Lower lobe of right lung (tissue), 2 donors: ENCODE data around the gene SMYD4. TPM values are rescaled to one million over a fixed set of nuclear protein-coding genes. Genes with fewer than 3 reads are reported as not detected.
A peak's percentile ranks its signal among the peaks of the same experiment; 100 is the strongest.

Experiments
- ATAC-seq, 2 donors: fragments of 200-7000 bp; cut with Tn5 transposase; one replicate each; pipeline ENCODE4 v1.9.1; 2020 to 2022; ENCODE audit warnings: mild to moderate bottlenecking in 2 of 2, moderate library complexity in 2 of 2
- DNase-seq: peaks from one replicate; pipeline ENCODE4 v3.0.0-alpha.2; 2020
- H3K27ac ChIP-seq: fragments of 200-600 bp; one replicate; pipeline ENCODE4 v1.8.0; 2022
- H3K27me3 ChIP-seq: fragments of 200-600 bp; one replicate; pipeline ENCODE4 v1.8.0; 2022; ENCODE audit warnings: low read depth
- H3K36me3 ChIP-seq: fragments of 200-600 bp; one replicate; pipeline ENCODE4 v1.8.0; 2022; ENCODE audit warnings: mild to moderate bottlenecking
- H3K4me1 ChIP-seq: fragments of 200-600 bp; one replicate; pipeline ENCODE4 v1.8.0; 2022
- H3K4me3 ChIP-seq: fragments of 200-600 bp; one replicate; pipeline ENCODE4 v1.8.0; 2022; ENCODE audit warnings: mild to moderate bottlenecking
- H3K9me3 ChIP-seq: fragments of 200-600 bp; one replicate; pipeline ENCODE4 v1.8.0; 2022
- intact Hi-C: fragments of 100-400 bp; cut with DNase I; formaldehyde crosslinking; loops from one replicate; pipeline ENCODE4 v1.11.0; 2022
- total RNA-seq: library from RNA; stranded (reverse); fragmentation: NEBNext Ultra II Directional; extraction: Animal tissue kit (Norgen Biotek cat#: 25700); gene quantifications from one replicate; pipeline ENCODE4 v1.2.1, GENCODE V29; 2021
- TF ChIP-seq, protein P1 (sequence below): fragments of 200-600 bp; IDR thresholded peaks from one replicate; pipeline ENCODE4 v1.8.0; 2022; ENCODE audit warnings: antibody characterized with exemption, mild to moderate bottlenecking
- donor health status: DM: no; HTN: yes; CAD: no; lungs with severe emphysema.

Gene SMYD4
- total RNA-seq, 1 donor from 2014 or later: 21.9 TPM

DNA sequence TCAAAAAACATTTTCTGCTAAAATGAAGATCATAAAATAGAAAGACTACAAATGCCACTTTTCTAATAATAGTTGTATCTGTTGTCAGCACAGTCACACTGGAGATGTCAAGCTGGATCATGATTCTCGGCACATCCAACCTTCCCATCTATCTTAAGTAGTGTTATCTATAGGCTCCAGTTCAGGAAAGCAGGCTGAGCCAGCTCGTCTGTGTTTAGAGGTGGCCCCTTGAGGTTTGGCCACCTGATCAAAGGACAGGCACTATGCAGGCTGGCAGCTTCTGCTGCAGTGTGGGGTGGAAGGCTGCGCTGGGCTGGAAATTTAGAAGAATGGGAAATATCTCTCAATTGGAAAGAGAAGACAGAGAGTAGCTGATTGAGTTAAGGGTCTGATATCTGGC is 32.4 kb downstream of the SMYD4 start:
- TF ChIP-seq, protein P1, sequence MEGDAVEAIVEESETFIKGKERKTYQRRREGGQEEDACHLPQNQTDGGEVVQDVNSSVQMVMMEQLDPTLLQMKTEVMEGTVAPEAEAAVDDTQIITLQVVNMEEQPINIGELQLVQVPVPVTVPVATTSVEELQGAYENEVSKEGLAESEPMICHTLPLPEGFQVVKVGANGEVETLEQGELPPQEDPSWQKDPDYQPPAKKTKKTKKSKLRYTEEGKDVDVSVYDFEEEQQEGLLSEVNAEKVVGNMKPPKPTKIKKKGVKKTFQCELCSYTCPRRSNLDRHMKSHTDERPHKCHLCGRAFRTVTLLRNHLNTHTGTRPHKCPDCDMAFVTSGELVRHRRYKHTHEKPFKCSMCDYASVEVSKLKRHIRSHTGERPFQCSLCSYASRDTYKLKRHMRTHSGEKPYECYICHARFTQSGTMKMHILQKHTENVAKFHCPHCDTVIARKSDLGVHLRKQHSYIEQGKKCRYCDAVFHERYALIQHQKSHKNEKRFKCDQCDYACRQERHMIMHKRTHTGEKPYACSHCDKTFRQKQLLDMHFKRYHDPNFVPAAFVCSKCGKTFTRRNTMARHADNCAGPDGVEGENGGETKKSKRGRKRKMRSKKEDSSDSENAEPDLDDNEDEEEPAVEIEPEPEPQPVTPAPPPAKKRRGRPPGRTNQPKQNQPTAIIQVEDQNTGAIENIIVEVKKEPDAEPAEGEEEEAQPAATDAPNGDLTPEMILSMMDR: no peak
- Histone ChIP-seq H3K27ac (no peak overlapping the region), H3K4me3 (no peak overlapping the region), H3K27me3 (no peaks in the 10 kb centered on the region), H3K36me3 (peaks cover 22% of the 10 kb centered on the region), H3K9me3 (no peaks in the 10 kb centered on the region), H3K4me1 (peaks cover 9% of the 10 kb centered on the region)
- ATAC-seq (no peak), DNase-seq (no peak)
- intact Hi-C loops: no loop called here

DNA sequence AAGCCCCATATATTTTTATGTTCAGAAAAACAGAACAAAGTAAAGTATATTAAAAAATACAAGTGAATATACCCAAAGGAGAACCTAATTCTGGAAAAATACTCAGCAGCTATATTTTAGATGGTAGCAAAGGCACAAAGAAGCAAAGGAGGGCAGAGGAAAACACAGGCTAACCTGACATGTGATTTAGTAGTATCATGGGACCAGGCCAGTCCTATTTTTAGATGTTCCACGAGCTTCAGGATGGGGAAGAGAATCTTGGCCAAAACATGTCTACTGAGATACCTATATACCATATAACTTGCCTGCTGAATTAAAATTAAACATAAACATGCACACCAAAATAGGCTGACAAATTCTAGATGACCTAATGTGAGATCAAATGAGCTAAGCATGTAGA is 32.9 kb downstream of the SMYD4 start:
- no peak overlapping the region for H3K4me3 ChIP-seq
- no peaks in the 10 kb centered on the region for H3K27me3 ChIP-seq
- peaks cover 17% of the 10 kb centered on the region for H3K36me3 ChIP-seq
- H3K4me1 ChIP-seq: peaks cover 9% of the 10 kb centered on the region
- intact Hi-C loops: no loop called here
- H3K27ac ChIP-seq: no peak overlapping the region
- no peak for ATAC-seq
- no peaks in the 10 kb centered on the region for H3K9me3 ChIP-seq
- no peak for DNase-seq
- TF ChIP-seq, protein P1: no peak

DNA sequence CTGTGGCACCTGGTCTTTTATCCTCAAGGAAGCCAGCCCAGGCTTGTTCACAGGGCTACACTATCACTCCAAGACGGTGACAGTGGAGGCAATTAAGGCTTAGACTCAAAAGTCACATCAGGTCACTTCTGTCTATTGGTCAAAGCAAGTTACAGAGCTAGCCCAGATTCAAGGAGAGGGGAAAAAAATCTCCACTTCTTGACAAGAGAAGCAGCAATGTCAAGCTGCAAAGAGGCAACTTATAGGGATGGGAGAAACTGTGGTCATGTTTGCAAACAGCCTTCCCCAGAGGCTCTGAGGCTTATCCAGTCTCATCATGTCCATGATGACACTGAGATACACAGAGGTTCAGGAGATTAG is 36.3 kb downstream of the SMYD4 start:
- Histone ChIP-seq H3K27ac (no peak overlapping the region), H3K9me3 (no peaks in the 10 kb centered on the region), H3K36me3 (no peaks in the 10 kb centered on the region), H3K27me3 (no peaks in the 10 kb centered on the region), H3K4me3 (no peak overlapping the region), H3K4me1 (peaks cover 9% of the 10 kb centered on the region)
- DNase-seq: no peak
- intact Hi-C loops: no loop called here
- no peak for ATAC-seq
- TF ChIP-seq, protein P1: no peak

DNA sequence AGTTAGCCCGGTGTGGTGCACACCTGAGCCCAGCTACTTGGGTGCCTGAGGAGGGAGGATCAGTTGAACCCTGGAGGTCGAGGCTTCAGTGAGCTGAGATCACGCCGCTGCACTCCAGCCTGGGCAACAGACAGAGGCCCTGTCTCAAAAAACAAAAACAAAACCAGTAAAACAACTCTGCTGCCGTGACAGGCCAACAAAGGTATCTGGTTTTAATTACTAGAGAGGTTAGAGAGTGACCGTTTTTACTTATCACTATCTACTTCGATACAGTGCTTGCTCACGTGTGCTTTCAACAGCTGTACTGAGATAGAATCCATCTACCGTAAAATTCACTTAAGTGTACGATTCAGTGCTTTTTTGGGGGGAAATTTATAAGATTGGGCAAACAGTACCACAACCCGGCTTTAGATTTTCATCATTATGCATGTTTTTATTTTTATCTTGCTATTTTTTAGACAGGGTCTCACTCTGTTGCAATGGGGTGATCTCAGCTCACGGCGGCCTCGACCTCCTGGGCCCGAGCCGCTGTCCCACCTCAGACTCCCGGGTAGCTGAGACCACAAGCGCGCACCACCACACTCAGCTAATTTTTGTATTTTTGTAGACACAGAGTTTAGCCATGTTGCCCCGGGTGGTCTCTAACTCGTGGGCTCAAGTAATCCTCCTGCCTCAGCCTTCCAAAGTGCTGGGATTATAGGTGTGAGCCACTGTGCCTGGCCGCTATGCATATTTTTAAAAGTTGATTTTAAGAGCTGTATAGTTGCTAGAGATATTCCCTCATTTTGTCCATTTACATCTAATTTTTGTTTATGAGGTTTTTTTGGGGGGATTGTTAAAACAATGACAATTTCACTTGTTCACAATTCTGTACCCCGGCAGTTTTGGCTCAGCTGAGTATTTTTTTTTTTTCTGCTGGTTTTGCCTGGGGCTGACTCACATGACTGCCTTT is 36.9 kb downstream of the SMYD4 start:
- intact Hi-C loops: no loop called here
- Histone ChIP-seq H3K9me3 (no peaks in the 10 kb centered on the region), H3K27me3 (no peaks in the 10 kb centered on the region), H3K4me1 (peaks cover 12% of the 10 kb centered on the region), H3K36me3 (no peaks in the 10 kb centered on the region), H3K4me3 (no peak overlapping the region), H3K27ac (no peak overlapping the region)
- DNase-seq (peak; percentile 14), ATAC-seq (no peak)
- TF ChIP-seq, protein P1: no peak

DNA sequence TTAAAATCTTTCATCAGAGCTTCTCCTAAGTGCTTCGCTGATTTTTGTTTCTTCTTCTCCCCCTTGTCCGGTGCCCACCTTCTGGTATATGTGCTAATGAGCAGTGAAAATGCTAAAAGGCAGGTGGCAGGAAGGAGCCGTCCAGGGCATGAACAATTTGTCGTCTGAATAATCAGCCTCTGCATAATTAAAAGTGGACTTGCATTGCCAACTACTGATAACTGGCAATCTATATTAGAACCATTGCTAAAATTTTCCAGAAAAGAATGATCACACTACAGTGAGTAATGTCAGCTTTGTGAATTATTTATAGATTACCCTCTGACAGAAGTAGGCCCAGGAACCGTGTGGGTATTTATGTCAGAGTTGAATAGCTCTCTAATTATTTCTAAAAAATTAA is 39.8 kb downstream of the SMYD4 start:
- TF ChIP-seq, protein P1: no peak
- ATAC-seq: no peak
- intact Hi-C loops: no loop called here
- DNase-seq: peak; percentile 6
- no peaks in the 10 kb centered on the region for H3K27me3 ChIP-seq
- peaks cover 30% of the 10 kb centered on the region for H3K4me1 ChIP-seq
- no peaks in the 10 kb centered on the region for H3K9me3 ChIP-seq
- H3K36me3 ChIP-seq: peaks cover 14% of the 10 kb centered on the region
- no peak overlapping the region for H3K4me3 ChIP-seq
- no peak overlapping the region for H3K27ac ChIP-seq
